WTC11 (cell line): ENCODE results near the gene TLE4. TPM values are rescaled to one million over a fixed set of nuclear protein-coding genes. Genes with fewer than 3 reads are reported as not detected.

Experiments used
- ATAC-seq: fragments of 200-7000 bp; cut with Tn5 transposase; 2 replicates; pipeline ENCODE4 v1.10.0; 2021; ENCODE audit warnings: mild to moderate bottlenecking, moderate library complexity
- Bru-seq: library from RNA; stranded (reverse); fragments of 400-500 nt; gene quantifications from one replicate; lab custom pipeline; 2021; lab: Mats Ljungman, UMichigan
- CTCF ChIA-PET: fragments of 300-600 bp; sonication (Branson Sonifier 250); formaldehyde crosslinking; loops from one replicate; lab custom pipeline; 2021; ENCODE audit warnings: antibody characterized with exemption; lab: Charles Lee
- POLR2A ChIA-PET: fragments of 350-600 bp; sonication (Branson Sonifier 250); formaldehyde crosslinking; loops from one replicate; lab custom pipeline; 2021; ENCODE audit warnings: antibody characterized with exemption; lab: Charles Lee
- DNase-seq: peaks from one replicate; pipeline ENCODE4 v3.0.0; 2021; ENCODE audit warnings: low spot score
- H3K27ac Mint-ChIP-seq: 2 replicates; pipeline ENCODE4 v1.8.0; 2021; ENCODE audit warnings: mixed read lengths
- H3K27me3 Mint-ChIP-seq: 2 replicates; pipeline ENCODE4 v1.8.0; 2021; ENCODE audit warnings: low read depth, mild to moderate bottlenecking, moderate library complexity, mixed read lengths
- H3K36me3 Mint-ChIP-seq: 2 replicates; pipeline ENCODE4 v1.8.0; 2021; ENCODE audit warnings: mixed read lengths
- H3K4me1 Mint-ChIP-seq: 2 replicates; pipeline ENCODE4 v1.8.0; 2022; ENCODE audit warnings: mixed read lengths
- H3K4me3 Mint-ChIP-seq: 2 replicates; pipeline ENCODE4 v1.8.0; 2021; ENCODE audit warnings: mild to moderate bottlenecking, moderate library complexity, mixed read lengths
- H3K9me3 Mint-ChIP-seq: 2 replicates; pipeline ENCODE4 v1.8.0; 2021; ENCODE audit warnings: mixed read lengths
- CBFB ChIP-seq: sonication (generic); formaldehyde crosslinking; IDR thresholded peaks from 2 replicates; pipeline ENCODE4 v1.8.1; 2022; ENCODE audit warnings: mild to moderate bottlenecking, low read depth, missing genetic modification reagents
- EMX1 ChIP-seq: fragments of 250-450 bp; sonication (Bioruptor Pico); IDR thresholded peaks from 2 replicates; pipeline ENCODE4 v1.8.0; 2021; ENCODE audit warnings: mild to moderate bottlenecking
- ESRRA ChIP-seq: sonication (generic); formaldehyde crosslinking; IDR thresholded peaks from 2 replicates; pipeline ENCODE4 v1.8.1; 2022; ENCODE audit warnings: mild to moderate bottlenecking, missing genetic modification reagents, borderline replicate concordance
- ETV6 ChIP-seq: sonication (generic); formaldehyde crosslinking; IDR thresholded peaks from 2 replicates; pipeline ENCODE4 v1.8.1; 2022; ENCODE audit warnings: mild to moderate bottlenecking, missing genetic modification reagents
- FOXJ3 ChIP-seq: sonication (generic); formaldehyde crosslinking; IDR thresholded peaks from 2 replicates; pipeline ENCODE4 v1.9.0; 2021; ENCODE audit warnings: missing genetic modification reagents, mild to moderate bottlenecking, borderline replicate concordance
- FOXK1 ChIP-seq: sonication (generic); formaldehyde crosslinking; IDR thresholded peaks from 2 replicates; pipeline ENCODE4 v1.8.0; 2022; ENCODE audit warnings: mild to moderate bottlenecking, moderate library complexity, missing genetic modification reagents
- GABPB1 ChIP-seq: sonication (generic); formaldehyde crosslinking; IDR thresholded peaks from 2 replicates; pipeline ENCODE4 v1.8.1; 2023; ENCODE audit warnings: mild to moderate bottlenecking, missing genetic modification reagents
- HMGA2 ChIP-seq: fragments of 250-450 bp; sonication (Bioruptor Pico); IDR thresholded peaks from 2 replicates; pipeline ENCODE4 v1.4.0; 2021; ENCODE audit warnings: mild to moderate bottlenecking, moderate library complexity
- HMGXB4 ChIP-seq: sonication (generic); formaldehyde crosslinking; IDR thresholded peaks from 2 replicates; pipeline ENCODE4 v1.8.1; 2023; ENCODE audit warnings: mild to moderate bottlenecking, moderate library complexity, missing genetic modification reagents
- JUN ChIP-seq: sonication (generic); formaldehyde crosslinking; IDR thresholded peaks from 2 replicates; pipeline ENCODE4 v1.8.0; 2023; ENCODE audit warnings: mild to moderate bottlenecking, missing genetic modification reagents
- MXD4 ChIP-seq: fragments of 250-450 bp; sonication (Bioruptor Pico); IDR thresholded peaks from 2 replicates; pipeline ENCODE4 v1.8.0; 2021; ENCODE audit warnings: mild to moderate bottlenecking, moderate library complexity, borderline replicate concordance
- RORB ChIP-seq: fragments of 250-450 bp; sonication (Bioruptor Pico); IDR thresholded peaks from 2 replicates; pipeline ENCODE4 v1.9.0; 2021; ENCODE audit warnings: mild to moderate bottlenecking
- SMAD4 ChIP-seq: sonication (generic); formaldehyde crosslinking; IDR thresholded peaks from 2 replicates; pipeline ENCODE4 v1.8.0; 2022; ENCODE audit warnings: mild to moderate bottlenecking, missing genetic modification reagents
- TEAD4 ChIP-seq: sonication (generic); formaldehyde crosslinking; IDR thresholded peaks from 2 replicates; pipeline ENCODE4 v1.8.0; 2022; ENCODE audit warnings: mild to moderate bottlenecking, missing genetic modification reagents
- ZBTB43 ChIP-seq: sonication (generic); formaldehyde crosslinking; IDR thresholded peaks from 2 replicates; pipeline ENCODE4 v1.8.1; 2023; ENCODE audit warnings: mild to moderate bottlenecking, missing genetic modification reagents
- ZNF138 ChIP-seq: sonication (generic); formaldehyde crosslinking; conservative IDR thresholded peaks from 2 replicates; pipeline ENCODE4 v1.8.1; 2022; ENCODE audit warnings: mild to moderate bottlenecking, moderate library complexity, missing genetic modification reagents
- ZNF232 ChIP-seq: sonication (generic); formaldehyde crosslinking; IDR thresholded peaks from 2 replicates; pipeline ENCODE4 v1.8.0; 2022; ENCODE audit warnings: mild to moderate bottlenecking, missing genetic modification reagents
- ZNF263 ChIP-seq: sonication (generic); formaldehyde crosslinking; IDR thresholded peaks from 2 replicates; pipeline ENCODE4 v1.8.1; 2022; ENCODE audit warnings: low read depth, mild to moderate bottlenecking, moderate library complexity, missing genetic modification reagents
- long read RNA-seq, 3 experiments: library from RNA in 1 of 3; library from capped mRNA in 1 of 3; library from polyadenylated mRNA in 1 of 3; unstranded in 2 of 3; stranded (forward) in 1 of 3; transcript quantifications; one replicate each; pipeline ENCODE4 v2.0.0, GENCODE V29; 2021
- total RNA-seq: library from RNA; stranded (reverse); gene quantifications from 3 replicates; pipeline ENCODE4 v1.2.3, GENCODE V29; 2021
- TF ChIP-seq, protein P1 (sequence below): sonication (generic); formaldehyde crosslinking; IDR thresholded peaks from 2 replicates; pipeline ENCODE4 v1.8.0; 2022; ENCODE audit warnings: mild to moderate bottlenecking, missing genetic modification reagents
- TF ChIP-seq, protein P2 (sequence below): sonication (generic); formaldehyde crosslinking; IDR thresholded peaks from 2 replicates; pipeline ENCODE4 v1.8.1; 2023; ENCODE audit warnings: mild to moderate bottlenecking, missing genetic modification reagents, moderate library complexity
- TF ChIP-seq, protein P3 (sequence below): sonication (generic); formaldehyde crosslinking; IDR thresholded peaks from 2 replicates; pipeline ENCODE4 v1.8.1; 2022; ENCODE audit warnings: mild to moderate bottlenecking, moderate library complexity, missing genetic modification reagents
- TF ChIP-seq, protein P4 (sequence below): sonication (generic); formaldehyde crosslinking; conservative IDR thresholded peaks from 2 replicates; pipeline ENCODE4 v1.8.1; 2023; ENCODE audit warnings: mild to moderate bottlenecking, low read depth, missing genetic modification reagents, moderate library complexity
- TF ChIP-seq, protein P5 (sequence below): fragments of 250-450 bp; sonication (Bioruptor Pico); IDR thresholded peaks from 2 replicates; pipeline ENCODE4 v1.9.0; 2021; ENCODE audit warnings: moderate library complexity, mild to moderate bottlenecking, inconsistent platforms, borderline replicate concordance
- TF ChIP-seq, protein P6 (sequence below): fragments of 250-450 bp; sonication (Bioruptor Pico); IDR thresholded peaks from 2 replicates; pipeline ENCODE4 v1.8.0; 2021; ENCODE audit warnings: mild to moderate bottlenecking

Gene TLE4
- total RNA-seq (48.1 to 50.9 TPM (median 49.8 TPM) in 3 replicates), Bru-seq, nascent RNA (percentile 87 among the genes with signal in this experiment)
- long read RNA-seq, experiment 1, transcript TLE4-206 (20 exons, 3,695 nt), result major isoform, 10 of 44 reads
- long read RNA-seq, experiment 1, partial matches to known transcripts, result 13 of 44 reads
- long read RNA-seq, experiment 1, other reads (novel, unspliced or antisense), result 20 of 44 reads
- long read RNA-seq, experiment 2, partial matches to known transcripts, result 5 of 28 reads
- long read RNA-seq, experiment 2, other reads (novel, unspliced or antisense), result 23 of 28 reads
- long read RNA-seq, experiment 3, partial matches to known transcripts, result 1 of 1 reads
- long read RNA-seq, experiment 3, other reads (novel, unspliced or antisense), result 0 of 1 reads

DNA sequence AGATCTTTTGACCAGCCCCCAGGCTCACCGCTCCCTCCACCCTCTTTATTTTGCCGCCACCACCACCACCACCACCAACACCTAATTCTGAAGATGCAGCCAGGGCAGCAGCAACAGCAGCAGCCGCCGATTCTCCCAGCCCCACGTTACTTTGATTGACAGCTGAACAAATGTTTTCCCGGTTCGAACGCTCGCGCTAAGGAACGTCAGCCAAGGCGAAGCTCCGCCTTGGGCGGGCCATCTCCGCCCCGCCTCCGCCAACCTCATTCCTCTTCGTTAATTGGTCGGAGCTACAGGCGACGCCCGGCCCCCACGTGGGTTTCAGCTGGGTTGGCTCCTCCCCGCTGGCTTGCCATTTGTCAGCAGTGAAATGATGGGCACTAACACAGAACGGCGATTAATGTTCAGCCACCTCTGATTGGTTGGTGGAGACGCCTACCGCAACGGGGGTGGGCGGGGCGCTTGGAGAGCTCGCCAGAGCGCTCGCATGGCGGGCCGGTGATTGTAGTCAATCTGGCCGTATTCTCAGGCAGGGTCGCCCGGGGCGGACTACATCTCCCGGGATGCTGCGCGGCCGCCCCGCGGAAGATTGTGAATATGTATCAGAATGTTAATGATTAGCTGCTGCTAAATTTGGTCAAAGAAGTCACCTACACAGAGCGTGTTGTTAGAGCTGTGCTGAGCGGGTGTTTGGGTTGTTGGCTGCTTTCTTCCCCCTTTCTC lies at the start of gene TLE4:
TSS of gene TLE4 (plus strand) at position 657 of the 723 bp plus-strand sequence. CDS start 826 bp downstream, outside the sequence.
- ChIA-PET POLR2A (interaction anchor here (0.6 to 2.1 kb wide), 28 partner anchors 10 to 1300 kb away, joined by 3 to 15 read pairs (median 3); partner anchors contain the start of gene PSAT1), CTCF (interaction anchor here (0.7 to 2.2 kb wide), 7 partner anchors 61 to 975 kb away, joined by 3 to 8 read pairs (median 5); no protein-coding TSS in a partner anchor)
- Mint-ChIP-seq H3K4me3 (peak within 1 kb of the TSS; percentile 57), H3K36me3 (peaks cover 8% of the 10 kb centered on the region), H3K9me3 (no peaks in the 10 kb centered on the region), H3K27me3 (peaks cover 6% of the 10 kb centered on the region), H3K4me1 (peaks cover 23% of the 10 kb centered on the region), H3K27ac (no peak within 1 kb of the TSS)
- peak; percentile 100 for DNase-seq
- ATAC-seq, result peak; percentile 83
- TF ChIP-seq CBFB (no peak), ETV6 (CRISPR knock-in tag) (peak; percentile 41; the same call in 1 of the 2 replicates), EMX1 (CRISPR knock-in tag) (no peak), ZNF263 (CRISPR knock-in tag) (no peak), HMGXB4 (CRISPR knock-in tag) (no peak), TEAD4 (CRISPR knock-in tag) (no peak), HMGA2 (CRISPR knock-in tag) (no peak), GABPB1 (no peak), JUN (CRISPR knock-in tag) (no peak), RORB (no peak), ESRRA (CRISPR knock-in tag) (no peak), ZNF232 (no peak), ZBTB43 (CRISPR knock-in tag) (no peak), ZNF138 (CRISPR knock-in tag) (no peak), FOXK1 (peak; percentile 7; the same call in 1 of the 2 replicates), SMAD4 (CRISPR knock-in tag) (no peak), FOXJ3 (CRISPR knock-in tag) (no peak), MXD4 (CRISPR knock-in tag) (no peak)
- TF ChIP-seq, protein P1, sequence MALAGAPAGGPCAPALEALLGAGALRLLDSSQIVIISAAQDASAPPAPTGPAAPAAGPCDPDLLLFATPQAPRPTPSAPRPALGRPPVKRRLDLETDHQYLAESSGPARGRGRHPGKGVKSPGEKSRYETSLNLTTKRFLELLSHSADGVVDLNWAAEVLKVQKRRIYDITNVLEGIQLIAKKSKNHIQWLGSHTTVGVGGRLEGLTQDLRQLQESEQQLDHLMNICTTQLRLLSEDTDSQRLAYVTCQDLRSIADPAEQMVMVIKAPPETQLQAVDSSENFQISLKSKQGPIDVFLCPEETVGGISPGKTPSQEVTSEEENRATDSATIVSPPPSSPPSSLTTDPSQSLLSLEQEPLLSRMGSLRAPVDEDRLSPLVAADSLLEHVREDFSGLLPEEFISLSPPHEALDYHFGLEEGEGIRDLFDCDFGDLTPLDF (CRISPR knock-in tag), result no peak
- TF ChIP-seq, protein P2, sequence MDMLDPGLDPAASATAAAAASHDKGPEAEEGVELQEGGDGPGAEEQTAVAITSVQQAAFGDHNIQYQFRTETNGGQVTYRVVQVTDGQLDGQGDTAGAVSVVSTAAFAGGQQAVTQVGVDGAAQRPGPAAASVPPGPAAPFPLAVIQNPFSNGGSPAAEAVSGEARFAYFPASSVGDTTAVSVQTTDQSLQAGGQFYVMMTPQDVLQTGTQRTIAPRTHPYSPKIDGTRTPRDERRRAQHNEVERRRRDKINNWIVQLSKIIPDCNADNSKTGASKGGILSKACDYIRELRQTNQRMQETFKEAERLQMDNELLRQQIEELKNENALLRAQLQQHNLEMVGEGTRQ (CRISPR knock-in tag), result peak; percentile 56; the same call in 1 of the 2 replicates
- TF ChIP-seq, protein P3, sequence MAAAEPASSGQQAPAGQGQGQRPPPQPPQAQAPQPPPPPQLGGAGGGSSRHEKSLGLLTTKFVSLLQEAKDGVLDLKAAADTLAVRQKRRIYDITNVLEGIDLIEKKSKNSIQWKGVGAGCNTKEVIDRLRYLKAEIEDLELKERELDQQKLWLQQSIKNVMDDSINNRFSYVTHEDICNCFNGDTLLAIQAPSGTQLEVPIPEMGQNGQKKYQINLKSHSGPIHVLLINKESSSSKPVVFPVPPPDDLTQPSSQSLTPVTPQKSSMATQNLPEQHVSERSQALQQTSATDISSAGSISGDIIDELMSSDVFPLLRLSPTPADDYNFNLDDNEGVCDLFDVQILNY (CRISPR knock-in tag), result peak; percentile 62; the same call in 1 of the 2 replicates
- TF ChIP-seq, protein P4, sequence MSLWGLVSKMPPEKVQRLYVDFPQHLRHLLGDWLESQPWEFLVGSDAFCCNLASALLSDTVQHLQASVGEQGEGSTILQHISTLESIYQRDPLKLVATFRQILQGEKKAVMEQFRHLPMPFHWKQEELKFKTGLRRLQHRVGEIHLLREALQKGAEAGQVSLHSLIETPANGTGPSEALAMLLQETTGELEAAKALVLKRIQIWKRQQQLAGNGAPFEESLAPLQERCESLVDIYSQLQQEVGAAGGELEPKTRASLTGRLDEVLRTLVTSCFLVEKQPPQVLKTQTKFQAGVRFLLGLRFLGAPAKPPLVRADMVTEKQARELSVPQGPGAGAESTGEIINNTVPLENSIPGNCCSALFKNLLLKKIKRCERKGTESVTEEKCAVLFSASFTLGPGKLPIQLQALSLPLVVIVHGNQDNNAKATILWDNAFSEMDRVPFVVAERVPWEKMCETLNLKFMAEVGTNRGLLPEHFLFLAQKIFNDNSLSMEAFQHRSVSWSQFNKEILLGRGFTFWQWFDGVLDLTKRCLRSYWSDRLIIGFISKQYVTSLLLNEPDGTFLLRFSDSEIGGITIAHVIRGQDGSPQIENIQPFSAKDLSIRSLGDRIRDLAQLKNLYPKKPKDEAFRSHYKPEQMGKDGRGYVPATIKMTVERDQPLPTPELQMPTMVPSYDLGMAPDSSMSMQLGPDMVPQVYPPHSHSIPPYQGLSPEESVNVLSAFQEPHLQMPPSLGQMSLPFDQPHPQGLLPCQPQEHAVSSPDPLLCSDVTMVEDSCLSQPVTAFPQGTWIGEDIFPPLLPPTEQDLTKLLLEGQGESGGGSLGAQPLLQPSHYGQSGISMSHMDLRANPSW, result no peak
- TF ChIP-seq, protein P5, sequence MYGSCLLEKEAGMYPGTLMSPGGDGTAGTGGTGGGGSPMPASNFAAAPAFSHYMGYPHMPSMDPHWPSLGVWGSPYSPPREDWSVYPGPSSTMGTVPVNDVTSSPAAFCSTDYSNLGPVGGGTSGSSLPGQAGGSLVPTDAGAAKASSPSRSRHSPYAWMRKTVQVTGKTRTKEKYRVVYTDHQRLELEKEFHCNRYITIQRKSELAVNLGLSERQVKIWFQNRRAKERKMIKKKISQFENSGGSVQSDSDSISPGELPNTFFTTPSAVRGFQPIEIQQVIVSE (CRISPR knock-in tag), result no peak
- TF ChIP-seq, protein P6, sequence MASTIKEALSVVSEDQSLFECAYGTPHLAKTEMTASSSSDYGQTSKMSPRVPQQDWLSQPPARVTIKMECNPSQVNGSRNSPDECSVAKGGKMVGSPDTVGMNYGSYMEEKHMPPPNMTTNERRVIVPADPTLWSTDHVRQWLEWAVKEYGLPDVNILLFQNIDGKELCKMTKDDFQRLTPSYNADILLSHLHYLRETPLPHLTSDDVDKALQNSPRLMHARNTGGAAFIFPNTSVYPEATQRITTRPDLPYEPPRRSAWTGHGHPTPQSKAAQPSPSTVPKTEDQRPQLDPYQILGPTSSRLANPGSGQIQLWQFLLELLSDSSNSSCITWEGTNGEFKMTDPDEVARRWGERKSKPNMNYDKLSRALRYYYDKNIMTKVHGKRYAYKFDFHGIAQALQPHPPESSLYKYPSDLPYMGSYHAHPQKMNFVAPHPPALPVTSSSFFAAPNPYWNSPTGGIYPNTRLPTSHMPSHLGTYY (CRISPR knock-in tag), result no peak
